Natural killer cell (primary cell): Measurements from ENCODE around the gene KRT79. TPM values are rescaled to one million over a fixed set of nuclear protein-coding genes. Genes with fewer than 3 reads are reported as not detected.

ENCODE experiments used
- ATAC-seq, 3 donors: fragments of 150-1000 bp in 2 of 3; fragments of 200-7000 bp in 1 of 3; cut with Tn5 transposase; 1 replicate in 1 of 3; 2 replicates in 2 of 3; pipeline ENCODE4 v1.10.0; 2021; ENCODE audit warnings: mild to moderate bottlenecking in 2 of 3, moderate library complexity in 2 of 3
- DNase-seq, 2 donors: peaks; one replicate each; pipeline versions ENCODE4 v3.0.0 to v3.0.0-alpha.2; 2013 to 2021; ENCODE audit warnings: mixed read lengths in 1 of 2
- H3K27ac ChIP-seq: one replicate; pipeline ENCODE4 v1.5.1; 2013; ENCODE audit warnings: mild to moderate bottlenecking, low read length
- H3K27me3 ChIP-seq: one replicate; pipeline ENCODE4 v1.6.1; 2013; ENCODE audit warnings: low read length; ENCODE audit not compliant: control insufficient read depth, insufficient read depth
- H3K36me3 ChIP-seq: one replicate; pipeline ENCODE4 v1.6.1; 2013; ENCODE audit warnings: low read length; ENCODE audit not compliant: control insufficient read depth, insufficient read depth
- H3K4me1 ChIP-seq: one replicate; pipeline ENCODE4 v1.6.1; 2013; ENCODE audit warnings: low read length; ENCODE audit not compliant: control insufficient read depth, insufficient read depth
- H3K4me3 ChIP-seq: one replicate; pipeline ENCODE4 v1.5.1; 2013; ENCODE audit warnings: low read length
- H3K9me3 ChIP-seq: one replicate; pipeline ENCODE4 v1.6.1; 2013; ENCODE audit warnings: low read length; ENCODE audit not compliant: control insufficient read depth, insufficient read depth
- H3K27ac Mint-ChIP-seq, 2 donors: one replicate each; pipeline ENCODE4 v1.8.0; 2022; ENCODE audit warnings: mild to moderate bottlenecking in 2 of 2, mixed read lengths in 2 of 2, moderate library complexity in 1 of 2
- H3K27me3 Mint-ChIP-seq, 2 donors: one replicate each; pipeline ENCODE4 v1.8.0; 2022; ENCODE audit warnings: low read depth in 2 of 2, mixed read lengths in 2 of 2
- H3K36me3 Mint-ChIP-seq: one replicate; pipeline ENCODE4 v1.8.0; 2022; ENCODE audit warnings: mixed read lengths
- H3K4me1 Mint-ChIP-seq, 2 donors: one replicate each; pipeline ENCODE4 v1.8.0; 2022; ENCODE audit warnings: mixed read lengths in 2 of 2
- H3K4me3 Mint-ChIP-seq: one replicate; pipeline ENCODE4 v1.8.0; 2022; ENCODE audit warnings: mild to moderate bottlenecking, moderate library complexity, mixed read lengths
- H3K9me3 Mint-ChIP-seq, 2 donors: one replicate each; pipeline ENCODE4 v1.8.0; 2022; ENCODE audit warnings: mixed read lengths in 2 of 2
- CTCF ChIP-seq: fragments of 200-600 bp; IDR thresholded peaks from one replicate; pipeline ENCODE4 v1.8.0; 2022; ENCODE audit warnings: antibody characterized with exemption
- WGBS: methylation state at CpG from one replicate; pipeline ENCODE4 v1.1.7; 2013; ENCODE audit warnings: missing lambda C conversion rate; ENCODE audit not compliant: insufficient coverage; 5-methylcytosine and 5-hydroxymethylcytosine counted together
- intact Hi-C: fragments of 100-400 bp; cut with micrococcal nuclease; formaldehyde crosslinking; loops from one replicate; pipeline ENCODE4 v1.14.2; 2022
- total RNA-seq, 4 donors: library from RNA; stranded (reverse); fragments of 120-200 nt in 1 of 4; gene quantifications; one replicate each; pipeline versions ENCODE4 v1.2.3 to v1.2.4, GENCODE V29; 2013 to 2022

Gene KRT79
- total RNA-seq, 3 donors from 2014 or later (not counting 1 experiment from before 2014, with no cell fraction given): 0.18 TPM; not detected in 2

- Mint-ChIP-seq H3K27me3 (peaks cover 6 to 14% of the 10 kb centered on the region in 2 donors), H3K4me3 (no peak overlapping the region), H3K36me3 (no peaks in the 10 kb centered on the region), H3K27ac (no peak overlapping the region), H3K4me1 (peaks cover 0 to 4% of the 10 kb centered on the region in 2 donors), H3K9me3 (no peaks in the 10 kb centered on the region)
- WGBS: 90% methylated on average over 4 of the region's 4 CpGs
- no peak for TF ChIP-seq CTCF
- no peaks in the 10 kb centered on the region for H3K4me1 ChIP-seq
- H3K36me3 ChIP-seq: no peaks in the 10 kb centered on the region
- no peaks in the 10 kb centered on the region for H3K9me3 ChIP-seq
- DNase-seq: no peak
- no peak for ATAC-seq
- intact Hi-C loops: no loop called here
- H3K27ac ChIP-seq: no peak overlapping the region
- H3K4me3 ChIP-seq: no peak overlapping the region
- no peaks in the 10 kb centered on the region for H3K27me3 ChIP-seq
Measured at GRCh38 chr12:52771505-52771904, 62.6 kb downstream of the KRT79 start.

Other genes with a start within 250 kb of the KRT79 start
- 100 to 1,000 TPM in 1 of 3 donors, 10 to 100 TPM in 2; 21.9 to 136 (median 38.0) TPM for gene KRT72, start 232.8 kb downstream of the KRT79 start, total RNA-seq
- gene KRT73, start 215.8 kb downstream of the KRT79 start, total RNA-seq: 10 to 100 TPM; 12.4 to 92.9 (median 23.3) TPM
- gene KRT2, start 182.1 kb downstream of the KRT79 start, total RNA-seq: 1 to 10 TPM in 1 of 3 donors, under 1 TPM in 2; 0.63 to 1.4 (median 0.66) TPM
- gene KRT1, start 153.9 kb downstream of the KRT79 start, total RNA-seq: 1 to 10 TPM in 1 of 3 donors, under 1 TPM in 1, not detected in 1; 0.27 to 1.8 TPM
- gene KRT77, start 130.8 kb downstream of the KRT79 start, total RNA-seq: not detected
- not detected for gene KRT76, start 57.0 kb downstream of the KRT79 start, total RNA-seq
- not detected for gene KRT3, start 38.2 kb downstream of the KRT79 start, total RNA-seq
- not detected for gene KRT4, start 20.2 kb downstream of the KRT79 start, total RNA-seq
- gene KRT78, start 14.7 kb upstream of the KRT79 start, total RNA-seq: not detected
- gene KRT8, start 70.8 kb upstream of the KRT79 start, total RNA-seq: under 1 TPM in 2 of 3 donors, not detected in 1; 0.24 to 0.25 TPM
- gene KRT18, start 114.8 kb upstream of the KRT79 start, total RNA-seq: 1 to 10 TPM in 1 of 3 donors, under 1 TPM in 1, not detected in 1; 0.24 to 2.5 TPM
- 100 to 1,000 TPM; 505 to 537 (median 518) TPM for gene EIF4B, start 172.1 kb upstream of the KRT79 start, total RNA-seq
- gene TNS2, start 215.8 kb upstream of the KRT79 start, total RNA-seq: 1 to 10 TPM in 2 of 3 donors, under 1 TPM in 1; 0.95 to 1.8 (median 1.0) TPM
- gene SPRYD3, start 245.1 kb upstream of the KRT79 start, total RNA-seq: 10 to 100 TPM; 32.6 to 48.0 (median 42.6) TPM